Activated naive CD8-positive, alpha-beta T cell treated with anti-CD3 and anti-CD28 coated beads, Interleukin-2, amount 50 U/mL, for 24 hours (primary cell): ENCODE measurements around the gene KCNN3.

Source experiments
- ATAC-seq: fragments of 150-1000 bp; cut with Tn5 transposase; one replicate; pipeline ENCODE4 v1.10.0; 2021
- DNase-seq: peaks from one replicate; pipeline ENCODE4 v3.0.0; 2021
- H3K27ac Mint-ChIP-seq: one replicate; pipeline ENCODE4 v1.8.0; 2021; ENCODE audit warnings: mild to moderate bottlenecking, mixed read lengths
- H3K27me3 Mint-ChIP-seq: one replicate; pipeline ENCODE4 v1.8.0; 2021; ENCODE audit warnings: mixed read lengths
- H3K36me3 Mint-ChIP-seq: one replicate; pipeline ENCODE4 v1.8.0; 2021; ENCODE audit warnings: low read depth, mixed read lengths
- H3K4me1 Mint-ChIP-seq: one replicate; pipeline ENCODE4 v1.8.0; 2021; ENCODE audit warnings: mixed read lengths
- H3K4me3 Mint-ChIP-seq: one replicate; pipeline ENCODE4 v1.8.0; 2021; ENCODE audit warnings: mild to moderate bottlenecking, moderate library complexity, mixed read lengths
- H3K9me3 Mint-ChIP-seq: one replicate; pipeline ENCODE4 v1.8.0; 2021; ENCODE audit warnings: mixed read lengths

The KCNN3 gene

DNA sequence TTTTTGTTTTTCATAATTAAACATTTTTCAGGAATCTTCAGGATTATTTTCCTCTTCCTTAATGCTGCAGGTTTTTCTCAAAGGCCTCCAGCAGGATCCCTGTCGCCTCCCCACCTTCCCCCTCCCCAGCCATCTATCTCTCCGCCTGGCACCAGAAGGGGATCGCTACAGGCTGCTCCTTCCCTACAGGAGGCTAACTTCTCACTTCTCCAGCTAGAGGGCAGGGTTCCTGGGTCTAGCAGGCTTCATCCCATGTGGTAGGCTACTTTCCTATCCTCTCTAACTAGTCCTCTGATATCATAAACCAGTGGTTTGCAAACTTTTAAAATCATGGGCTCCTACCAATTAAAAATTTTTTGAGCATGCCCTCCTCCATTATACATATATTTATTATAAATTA is 104.1 kb downstream of the KCNN3 start:
- H3K27me3 Mint-ChIP-seq: peaks cover 14% of the 10 kb centered on the region
- no peak overlapping the region for H3K4me3 Mint-ChIP-seq
- ATAC-seq (peak; percentile 54), DNase-seq (no peak)
- H3K27ac Mint-ChIP-seq: no peak overlapping the region
- no peaks in the 10 kb centered on the region for H3K9me3 Mint-ChIP-seq
- peaks cover 7% of the 10 kb centered on the region for H3K4me1 Mint-ChIP-seq
- no peaks in the 10 kb centered on the region for H3K36me3 Mint-ChIP-seq

DNA sequence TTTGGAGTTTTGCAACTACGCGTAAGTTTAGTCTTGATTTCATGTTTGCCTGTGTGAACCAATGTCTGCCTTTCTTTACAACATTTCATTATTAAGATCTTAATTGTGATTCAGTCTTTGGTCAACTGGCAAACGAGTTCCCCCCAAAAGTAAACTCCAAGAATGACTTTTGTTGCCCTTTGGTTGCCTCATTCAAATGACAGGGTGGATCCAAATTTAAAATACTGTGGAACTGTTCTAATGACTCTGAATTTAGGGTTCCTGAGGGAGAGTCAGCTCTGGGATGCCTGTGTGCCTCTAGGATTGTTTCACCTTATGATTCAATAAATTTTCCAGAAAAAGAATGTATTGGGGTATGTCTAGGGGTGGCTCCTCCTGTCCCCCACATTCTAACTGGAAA is 105.3 kb downstream of the KCNN3 start:
- Mint-ChIP-seq H3K9me3 (no peaks in the 10 kb centered on the region), H3K4me3 (no peak overlapping the region), H3K4me1 (peaks cover 13% of the 10 kb centered on the region), H3K27ac (no peak overlapping the region), H3K27me3 (peaks cover 14% of the 10 kb centered on the region), H3K36me3 (no peaks in the 10 kb centered on the region)
- no peak for DNase-seq
- ATAC-seq: no peak

DNA sequence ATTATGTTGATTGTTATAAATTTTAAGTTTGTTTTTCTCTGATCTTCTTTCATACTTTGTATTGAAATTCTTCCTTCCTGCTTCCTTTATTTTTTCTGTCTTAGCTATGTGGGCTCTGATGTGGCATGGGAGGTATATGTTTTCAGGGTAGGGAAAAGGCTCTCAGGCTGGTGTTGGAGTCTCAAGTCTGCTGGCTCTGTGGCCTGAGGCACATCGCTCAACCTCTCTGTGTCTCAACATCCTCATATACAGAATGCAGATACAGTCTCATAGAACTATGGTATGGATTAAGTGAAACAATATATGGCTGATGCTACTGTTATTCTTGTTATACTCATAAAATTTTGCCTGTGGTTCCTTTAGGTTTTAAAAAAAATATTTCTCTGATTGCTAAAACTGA is 105.9 kb downstream of the KCNN3 start:
- no peak for ATAC-seq
- Mint-ChIP-seq H3K27ac (no peak overlapping the region), H3K4me3 (no peak overlapping the region), H3K9me3 (no peaks in the 10 kb centered on the region), H3K27me3 (peaks cover 14% of the 10 kb centered on the region), H3K4me1 (peaks cover 19% of the 10 kb centered on the region), H3K36me3 (no peaks in the 10 kb centered on the region)
- no peak for DNase-seq

DNA sequence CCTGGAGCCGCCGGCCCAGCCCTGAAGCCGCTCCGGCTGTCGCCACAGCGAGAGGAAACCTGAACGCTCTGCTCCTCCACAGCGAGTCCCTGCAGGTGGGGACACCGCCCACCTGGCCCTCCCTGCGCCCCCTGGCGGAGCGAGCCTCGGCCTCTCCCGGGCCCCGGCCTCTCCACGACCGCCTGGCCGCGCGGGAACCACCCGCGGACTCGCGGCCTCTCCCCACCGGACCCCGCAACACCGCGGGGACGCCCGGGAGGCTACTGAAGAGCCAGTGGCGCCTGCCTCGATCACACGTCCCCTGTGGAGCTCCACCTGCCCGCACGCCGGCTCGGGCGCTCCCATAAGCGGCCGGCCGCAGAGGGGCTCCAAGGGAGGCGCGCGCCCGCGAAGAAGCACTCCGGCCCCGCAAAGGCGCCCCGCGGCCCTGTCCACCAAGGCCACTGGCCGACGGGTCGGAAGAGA is 109.6 kb downstream of the KCNN3 start:
- peak; percentile 91 for DNase-seq
- Mint-ChIP-seq H3K9me3 (no peaks in the 10 kb centered on the region), H3K27ac (peak overlapping the region; percentile 90), H3K27me3 (peaks cover 14% of the 10 kb centered on the region), H3K36me3 (no peaks in the 10 kb centered on the region), H3K4me3 (peak overlapping the region; percentile 71), H3K4me1 (peaks cover 54% of the 10 kb centered on the region)
- peak; percentile 76 for ATAC-seq

DNA sequence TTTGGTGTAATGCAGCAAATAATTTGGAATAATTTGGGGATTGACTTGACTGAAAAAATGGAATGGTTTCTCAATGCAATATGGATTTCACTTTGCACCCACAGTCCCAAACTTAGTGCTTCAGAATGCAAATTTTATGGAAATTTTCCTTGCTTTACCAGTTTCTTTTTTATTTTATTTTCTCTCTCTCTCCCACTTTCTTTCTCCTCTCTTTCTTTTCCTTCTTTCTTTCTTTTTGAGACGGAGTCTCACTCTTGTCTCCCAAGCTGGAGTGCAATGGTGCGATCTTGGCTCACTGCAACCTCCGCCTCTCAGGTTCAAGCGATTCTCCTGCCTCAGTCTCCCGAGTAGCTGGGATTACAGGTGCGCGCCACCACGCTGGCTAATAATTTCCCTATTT is 110.3 kb downstream of the KCNN3 start:
- Mint-ChIP-seq H3K36me3 (no peaks in the 10 kb centered on the region), H3K27me3 (peaks cover 11% of the 10 kb centered on the region), H3K27ac (peak overlapping the region; percentile 90), H3K9me3 (no peaks in the 10 kb centered on the region), H3K4me3 (peak overlapping the region; percentile 71), H3K4me1 (peaks cover 60% of the 10 kb centered on the region)
- ATAC-seq (no peak), DNase-seq (no peak)

DNA sequence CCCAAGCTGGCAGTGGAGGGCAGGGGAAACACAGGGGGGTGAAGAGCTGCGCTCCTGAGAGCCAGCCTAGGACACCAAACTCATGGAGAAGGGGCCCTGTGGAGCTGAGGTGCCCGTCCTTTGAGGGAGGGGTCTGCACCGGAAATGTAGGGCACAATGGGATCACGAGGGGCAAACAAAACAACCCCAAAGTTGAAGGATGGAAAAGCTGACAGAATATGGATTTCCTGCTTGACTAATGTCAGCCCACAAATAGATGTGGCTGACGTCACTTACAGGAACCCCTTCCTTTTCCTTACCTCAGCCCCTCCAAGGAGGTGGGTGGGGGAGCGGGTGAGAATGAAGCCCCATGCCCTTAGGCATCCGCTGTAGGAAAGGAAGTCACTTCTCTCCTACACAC is 110.9 kb downstream of the KCNN3 start:
- DNase-seq (peak; percentile 77), ATAC-seq (peak; percentile 82)
- Mint-ChIP-seq H3K36me3 (no peaks in the 10 kb centered on the region), H3K4me3 (peak overlapping the region; percentile 71), H3K27me3 (peaks cover 8% of the 10 kb centered on the region), H3K4me1 (peaks cover 62% of the 10 kb centered on the region), H3K27ac (peak overlapping the region; percentile 90), H3K9me3 (no peaks in the 10 kb centered on the region)

DNA sequence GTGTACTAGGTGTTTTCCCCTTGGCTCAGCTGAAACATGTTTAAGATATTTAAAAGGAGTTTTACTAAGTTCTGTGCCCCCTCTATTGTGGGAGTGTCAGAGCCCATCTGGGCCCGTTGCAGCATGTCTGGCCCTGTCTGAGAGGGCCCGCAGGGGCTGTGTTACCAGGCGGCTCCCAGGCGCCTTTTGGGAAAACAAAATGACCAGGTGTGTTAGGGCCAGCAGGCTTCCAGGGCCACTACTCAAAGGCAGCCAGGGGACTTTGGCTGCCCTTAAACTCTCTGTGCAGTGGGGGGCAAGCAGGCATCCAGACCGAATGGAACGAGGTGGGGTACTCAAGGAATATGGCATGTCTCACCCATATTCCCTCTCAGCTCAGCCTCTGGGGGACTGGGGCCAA is 111.7 kb downstream of the KCNN3 start:
- DNase-seq (no peak), ATAC-seq (no peak)
- peaks cover 65% of the 10 kb centered on the region for H3K4me1 Mint-ChIP-seq
- H3K36me3 Mint-ChIP-seq: no peaks in the 10 kb centered on the region
- peaks cover 4% of the 10 kb centered on the region for H3K27me3 Mint-ChIP-seq
- H3K27ac Mint-ChIP-seq: peak overlapping the region; percentile 90
- no peak overlapping the region for H3K4me3 Mint-ChIP-seq
- H3K9me3 Mint-ChIP-seq: no peaks in the 10 kb centered on the region

DNA sequence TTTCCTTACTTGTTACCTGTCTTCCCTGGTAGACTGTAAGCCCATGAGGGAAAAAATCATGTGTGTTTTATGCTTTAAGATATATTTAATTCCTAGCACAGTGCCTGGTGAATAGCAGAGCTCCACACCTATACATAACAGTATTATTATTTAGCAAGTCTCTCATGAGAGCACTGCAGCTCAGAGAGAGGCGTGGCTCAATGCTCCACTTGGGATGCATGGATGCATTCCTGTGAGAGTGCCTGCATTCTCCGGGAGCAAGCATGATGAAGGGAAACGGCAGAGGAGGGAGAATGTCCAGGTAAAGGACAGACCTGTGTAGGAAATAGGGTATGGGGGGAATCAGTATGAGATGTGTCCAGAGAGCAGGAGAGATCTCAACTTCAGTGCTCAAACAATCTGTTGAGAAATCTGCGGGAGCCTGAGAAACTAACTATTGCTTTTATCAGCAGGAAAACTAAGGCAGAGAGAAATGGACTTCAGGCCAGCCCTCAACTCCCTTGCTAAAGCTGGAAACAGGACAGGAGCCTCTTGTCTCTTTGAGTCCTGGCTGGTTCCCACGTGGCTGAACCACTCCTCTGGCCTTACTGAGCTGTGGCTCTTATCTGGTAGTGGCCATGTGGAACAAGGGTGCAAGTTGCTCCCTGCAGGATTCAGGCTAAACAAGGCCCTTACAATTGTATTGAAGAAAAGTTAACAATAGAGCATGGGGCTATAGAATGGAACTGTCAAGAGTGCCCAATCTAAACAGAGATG is 113.1 kb downstream of the KCNN3 start:
- Mint-ChIP-seq H3K4me3 (no peak overlapping the region), H3K4me1 (peaks cover 71% of the 10 kb centered on the region), H3K9me3 (no peaks in the 10 kb centered on the region), H3K36me3 (no peaks in the 10 kb centered on the region), H3K27me3 (peaks cover 4% of the 10 kb centered on the region), H3K27ac (peak overlapping the region; percentile 90)
- no peak for DNase-seq
- ATAC-seq: no peak

DNA sequence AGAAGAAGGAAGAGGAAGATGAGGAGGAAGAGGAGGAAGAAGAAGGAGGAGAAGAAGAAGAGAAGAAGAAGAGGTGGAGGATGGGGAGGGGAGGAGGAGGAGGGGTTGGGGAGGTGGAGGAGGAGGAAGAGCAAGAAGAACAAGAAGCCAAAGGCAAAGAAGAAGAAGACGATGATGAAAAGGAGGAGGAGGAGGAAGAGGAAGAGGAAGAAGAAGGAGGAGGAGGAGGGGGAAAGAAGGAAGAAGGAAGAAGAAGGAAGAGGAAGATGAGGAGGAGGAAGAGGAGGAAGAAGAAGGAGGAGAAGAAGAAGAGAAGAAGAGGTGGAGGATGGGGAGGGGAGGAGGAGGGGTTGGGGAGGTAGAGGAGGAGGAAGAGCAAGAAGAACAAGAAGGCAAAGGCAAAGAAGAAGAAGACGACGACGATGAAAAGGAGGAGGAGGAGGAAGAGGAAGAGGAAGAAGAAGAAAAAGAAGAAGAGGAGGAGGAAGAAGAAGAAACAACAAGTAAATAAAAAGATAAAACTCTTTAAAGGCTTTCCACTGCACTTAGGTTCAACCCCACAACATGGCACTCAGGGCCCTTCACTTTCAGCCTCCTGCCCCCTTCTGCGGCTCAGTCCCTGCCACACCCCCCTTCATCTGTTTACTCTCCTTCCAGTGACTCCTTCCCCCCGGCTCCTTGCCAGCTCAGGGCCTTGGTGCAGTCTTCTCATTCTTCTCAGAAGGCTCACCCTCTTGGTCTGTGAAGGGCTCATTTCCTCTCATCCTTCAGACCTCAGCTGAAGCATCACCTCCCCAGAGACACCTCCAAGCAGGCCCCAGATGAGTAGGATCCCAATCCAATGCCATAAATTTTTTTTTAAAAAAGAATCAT is 114.0 kb downstream of the KCNN3 start:
- peaks cover 4% of the 10 kb centered on the region for H3K27me3 Mint-ChIP-seq
- H3K27ac Mint-ChIP-seq: peak overlapping the region; percentile 90
- H3K4me3 Mint-ChIP-seq: peak overlapping the region; percentile 17
- DNase-seq (peak; percentile 38), ATAC-seq (peak; percentile 7)
- H3K4me1 Mint-ChIP-seq: peaks cover 80% of the 10 kb centered on the region
- no peaks in the 10 kb centered on the region for H3K36me3 Mint-ChIP-seq
- H3K9me3 Mint-ChIP-seq: no peaks in the 10 kb centered on the region

DNA sequence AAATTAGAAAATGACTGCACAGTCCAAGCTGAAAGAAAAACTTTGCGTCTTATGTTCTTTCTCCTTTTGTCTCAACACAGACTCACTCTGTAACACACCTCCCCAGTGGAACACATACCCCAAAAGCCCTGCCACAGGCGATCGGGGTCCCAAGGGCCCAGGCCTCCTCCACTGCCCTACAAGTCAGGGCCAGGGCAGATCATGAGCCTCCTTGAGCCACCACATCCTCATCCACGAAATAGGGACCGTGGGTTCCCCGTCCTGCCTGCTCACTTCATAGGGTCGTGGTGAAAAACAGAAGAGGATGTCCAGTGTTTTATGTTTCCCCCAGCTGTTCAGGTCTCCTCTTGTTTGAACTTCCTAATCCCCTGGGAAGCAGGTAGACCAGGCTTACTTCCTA is 116.7 kb downstream of the KCNN3 start:
- Mint-ChIP-seq H3K27ac (peak overlapping the region; percentile 38), H3K4me1 (peaks cover 79% of the 10 kb centered on the region), H3K27me3 (peaks cover 1% of the 10 kb centered on the region), H3K9me3 (no peaks in the 10 kb centered on the region), H3K36me3 (no peaks in the 10 kb centered on the region), H3K4me3 (no peak overlapping the region)
- ATAC-seq: no peak
- DNase-seq: no peak

DNA sequence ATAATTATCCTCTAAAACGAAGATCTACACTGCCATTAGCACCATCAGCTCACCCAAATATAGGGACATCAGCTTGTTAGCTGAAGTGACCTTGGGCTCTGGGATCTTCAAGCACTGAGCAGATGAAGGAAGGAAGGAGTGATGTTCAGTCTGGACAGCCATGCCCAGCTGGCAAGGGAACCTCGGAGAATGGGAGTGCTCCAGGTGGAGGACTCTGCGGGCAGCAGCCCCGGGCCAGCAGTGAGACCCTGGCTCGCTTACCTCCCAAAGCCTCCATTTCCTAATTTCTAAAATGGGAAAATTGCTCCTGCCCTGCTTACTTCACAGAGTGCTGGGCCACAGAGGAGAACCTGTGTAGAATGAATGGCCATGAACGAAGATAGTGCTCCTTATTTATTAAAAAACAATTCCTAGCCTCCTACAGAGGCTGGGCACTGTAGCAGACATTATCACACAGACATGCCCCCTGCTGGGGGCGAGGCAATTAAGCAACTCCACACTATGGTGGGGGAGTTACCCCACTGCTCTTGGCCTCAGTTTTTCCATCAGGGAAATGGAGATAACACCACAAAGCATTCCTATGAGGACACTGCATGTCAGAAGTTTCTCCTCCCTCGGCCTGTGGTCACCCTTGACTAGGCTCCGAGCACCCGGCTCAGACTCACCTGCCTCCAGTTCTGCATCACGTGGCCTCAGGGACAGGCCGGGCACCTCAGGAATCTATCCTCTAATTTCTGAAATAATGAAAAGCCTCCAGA is 117.6 kb downstream of the KCNN3 start:
- H3K27me3 Mint-ChIP-seq: peaks cover 1% of the 10 kb centered on the region
- DNase-seq: peak; percentile 32
- no peak for ATAC-seq
- H3K4me3 Mint-ChIP-seq: peak overlapping the region; percentile 52
- no peaks in the 10 kb centered on the region for H3K36me3 Mint-ChIP-seq
- H3K27ac Mint-ChIP-seq: peak overlapping the region; percentile 88
- peaks cover 79% of the 10 kb centered on the region for H3K4me1 Mint-ChIP-seq
- H3K9me3 Mint-ChIP-seq: no peaks in the 10 kb centered on the region

DNA sequence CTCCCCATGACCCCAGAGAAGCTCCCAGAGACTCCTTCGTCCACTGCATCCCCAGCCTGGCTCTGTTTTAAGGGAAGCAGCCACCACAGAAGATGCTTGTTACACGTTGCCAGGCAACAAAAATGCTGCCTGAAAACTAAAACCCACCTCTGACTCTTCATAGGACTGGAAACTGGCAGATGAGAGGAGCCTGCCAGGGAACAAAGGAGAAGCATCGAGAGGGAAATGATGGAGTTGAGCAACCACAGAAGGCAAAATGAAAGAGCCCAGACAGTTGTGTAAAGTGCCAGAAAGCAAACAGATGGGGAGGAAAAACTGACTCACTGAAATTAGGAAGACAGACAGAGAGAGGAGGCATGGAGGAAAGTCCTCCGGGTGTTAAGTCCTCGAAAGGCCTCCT is 118.4 kb downstream of the KCNN3 start:
- peak overlapping the region; percentile 52 for H3K4me3 Mint-ChIP-seq
- H3K9me3 Mint-ChIP-seq: no peaks in the 10 kb centered on the region
- DNase-seq: no peak
- H3K27ac Mint-ChIP-seq: peak overlapping the region; percentile 88
- peaks cover 79% of the 10 kb centered on the region for H3K4me1 Mint-ChIP-seq
- H3K36me3 Mint-ChIP-seq: no peaks in the 10 kb centered on the region
- ATAC-seq: peak; percentile 50
- peaks cover 4% of the 10 kb centered on the region for H3K27me3 Mint-ChIP-seq

DNA sequence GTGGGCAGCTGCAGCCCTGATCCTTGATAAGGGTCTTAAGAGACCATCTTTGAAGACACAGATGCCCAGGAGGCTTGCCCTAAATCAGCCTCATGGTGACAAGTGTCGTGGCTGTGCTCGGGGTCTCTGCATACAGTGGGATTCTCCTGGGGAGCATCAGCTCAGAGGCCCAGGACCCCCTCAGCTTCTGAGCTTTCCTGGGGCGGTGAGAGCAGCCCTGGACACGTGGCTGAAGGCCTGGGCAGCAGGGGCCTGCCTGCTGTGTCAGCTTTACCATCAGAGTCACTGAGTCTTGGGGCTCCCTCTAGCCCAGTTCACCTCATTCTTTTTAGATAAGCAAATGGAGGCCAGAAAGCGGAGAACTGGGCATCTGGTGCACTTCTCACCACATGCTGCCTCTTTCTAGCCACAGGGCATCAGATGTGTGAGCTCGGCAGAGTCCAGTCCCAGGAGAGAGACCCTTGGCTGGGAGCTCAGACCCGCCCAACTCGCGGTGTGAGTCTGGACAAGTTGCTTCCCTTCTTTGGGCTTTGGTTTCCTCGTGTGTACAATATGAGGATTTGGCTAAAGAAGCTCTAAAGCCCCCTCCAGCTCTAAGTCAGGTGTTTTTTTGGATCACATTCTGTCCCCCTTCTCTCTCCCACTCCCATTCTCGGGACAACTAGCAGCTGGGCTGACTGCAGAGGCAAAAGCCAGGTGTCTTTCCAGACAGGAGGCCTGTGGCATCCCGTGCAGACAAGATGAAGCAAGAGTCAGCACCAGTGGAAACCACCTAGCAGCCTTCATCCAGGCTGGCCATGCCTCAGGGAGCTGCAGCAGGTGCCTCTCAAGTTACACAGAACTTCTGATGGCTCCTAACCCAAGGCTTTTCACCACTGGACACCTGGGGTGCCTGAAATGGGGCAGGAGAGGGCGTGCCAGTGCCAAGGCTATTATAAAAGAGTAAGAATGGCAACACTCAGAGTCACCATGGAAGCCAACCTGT is 119.1 kb downstream of the KCNN3 start:
- Mint-ChIP-seq H3K4me1 (peaks cover 79% of the 10 kb centered on the region), H3K9me3 (no peaks in the 10 kb centered on the region)

More for the DNA sequence above, 119.1 kb downstream of the KCNN3 start:
- peak overlapping the region; percentile 88 for H3K27ac Mint-ChIP-seq
- H3K27me3 Mint-ChIP-seq: peaks cover 4% of the 10 kb centered on the region
- no peak for DNase-seq
- no peak for ATAC-seq
- H3K36me3 Mint-ChIP-seq: no peaks in the 10 kb centered on the region
- peak overlapping the region; percentile 52 for H3K4me3 Mint-ChIP-seq
